ENCODE measurements around the gene OOSP2. TPM values are rescaled to one million over a fixed set of nuclear protein-coding genes. Genes with fewer than 3 reads are reported as not detected.

The OOSP2 gene
- total and polyA plus RNA-seq, 4 donors = not detected

- Histone ChIP-seq H3K4me1 (ENCODE audit: control insufficient read depth in 5 of 5, insufficient read depth in 5 of 5, low read length in 5 of 5) (no peaks in the 10 kb centered on the region), H3K27ac (ENCODE audit: low read depth in 1 of 2, low read length in 1 of 2) (no peak overlapping the region), H3K27me3 (ENCODE audit: control insufficient read depth in 3 of 3, insufficient read depth in 3 of 3, low read length in 2 of 3) (no peaks in the 10 kb centered on the region), H3K9ac (ENCODE audit: insufficient read depth in 1 of 2, low read length in 2 of 2) (no peak overlapping the region), H3K9me3 (ENCODE audit: control insufficient read depth in 4 of 4, insufficient read depth in 3 of 4, low read length in 3 of 4) (no peaks in the 10 kb centered on the region), H3K4me3 (no peak overlapping the region), H3K36me3 (ENCODE audit: control insufficient read depth in 4 of 4, insufficient read depth in 4 of 4, low read length in 4 of 4) (no peaks in the 10 kb centered on the region)
- TF ChIP-seq, protein P1, sequence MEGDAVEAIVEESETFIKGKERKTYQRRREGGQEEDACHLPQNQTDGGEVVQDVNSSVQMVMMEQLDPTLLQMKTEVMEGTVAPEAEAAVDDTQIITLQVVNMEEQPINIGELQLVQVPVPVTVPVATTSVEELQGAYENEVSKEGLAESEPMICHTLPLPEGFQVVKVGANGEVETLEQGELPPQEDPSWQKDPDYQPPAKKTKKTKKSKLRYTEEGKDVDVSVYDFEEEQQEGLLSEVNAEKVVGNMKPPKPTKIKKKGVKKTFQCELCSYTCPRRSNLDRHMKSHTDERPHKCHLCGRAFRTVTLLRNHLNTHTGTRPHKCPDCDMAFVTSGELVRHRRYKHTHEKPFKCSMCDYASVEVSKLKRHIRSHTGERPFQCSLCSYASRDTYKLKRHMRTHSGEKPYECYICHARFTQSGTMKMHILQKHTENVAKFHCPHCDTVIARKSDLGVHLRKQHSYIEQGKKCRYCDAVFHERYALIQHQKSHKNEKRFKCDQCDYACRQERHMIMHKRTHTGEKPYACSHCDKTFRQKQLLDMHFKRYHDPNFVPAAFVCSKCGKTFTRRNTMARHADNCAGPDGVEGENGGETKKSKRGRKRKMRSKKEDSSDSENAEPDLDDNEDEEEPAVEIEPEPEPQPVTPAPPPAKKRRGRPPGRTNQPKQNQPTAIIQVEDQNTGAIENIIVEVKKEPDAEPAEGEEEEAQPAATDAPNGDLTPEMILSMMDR (IDR thresholded peaks at IDR 0.05; ENCODE audit: control extremely low read depth, extremely low read depth) = no peak
- 73 to 76% methylated on average over 3 of the region's 3 CpGs for WGBS, 2 donors
- ATAC-seq (ENCODE audit: insufficient read depth, low FRiP score) (no peak), DNase-seq (no peak)
These were observed 44.5 kb downstream of the OOSP2 start for GRCh38 chr11:60084631-60085273.

DNA sequence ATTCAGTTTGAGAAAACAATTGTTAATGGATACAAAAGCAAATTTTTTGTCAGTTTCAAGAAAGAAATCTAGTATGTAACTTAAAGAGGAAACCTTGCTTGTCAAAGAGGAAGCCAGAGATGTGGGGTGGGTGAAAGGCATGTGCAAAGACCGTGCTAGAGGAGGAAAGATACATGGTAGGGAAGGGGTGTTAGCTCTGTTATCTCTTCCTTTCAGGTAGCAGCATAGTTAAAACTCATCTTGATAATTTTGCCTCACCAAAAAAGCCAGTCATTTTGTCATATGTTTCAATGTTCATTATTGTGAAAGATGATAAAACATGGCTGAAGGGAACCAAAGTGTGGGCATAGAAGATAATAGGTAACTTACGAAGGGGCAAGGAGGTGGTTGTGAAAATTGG is 45.7 kb downstream of the OOSP2 start:
- Histone ChIP-seq H3K9me3 (ENCODE audit: control insufficient read depth in 4 of 4, insufficient read depth in 3 of 4, low read length in 3 of 4) (no peaks in the 10 kb centered on the region), H3K9ac (ENCODE audit: insufficient read depth in 1 of 2, low read length in 2 of 2) (no peak overlapping the region), H3K27ac (ENCODE audit: low read depth in 1 of 2, low read length in 1 of 2) (no peak overlapping the region), H3K4me1 (ENCODE audit: control insufficient read depth in 5 of 5, insufficient read depth in 5 of 5, low read length in 5 of 5) (no peaks in the 10 kb centered on the region), H3K27me3 (ENCODE audit: control insufficient read depth in 3 of 3, insufficient read depth in 3 of 3, low read length in 2 of 3) (no peaks in the 10 kb centered on the region), H3K4me3 (no peak overlapping the region), H3K36me3 (ENCODE audit: control insufficient read depth in 4 of 4, insufficient read depth in 4 of 4, low read length in 4 of 4) (no peaks in the 10 kb centered on the region)
- TF ChIP-seq, protein P1 (IDR thresholded peaks at IDR 0.05; ENCODE audit: control extremely low read depth, extremely low read depth) = no peak
- ATAC-seq (ENCODE audit: insufficient read depth, low FRiP score) = no peak
- DNase-seq = no peak
- 61 to 66% methylated on average over 2 of the region's 2 CpGs for WGBS, 2 donors

DNA sequence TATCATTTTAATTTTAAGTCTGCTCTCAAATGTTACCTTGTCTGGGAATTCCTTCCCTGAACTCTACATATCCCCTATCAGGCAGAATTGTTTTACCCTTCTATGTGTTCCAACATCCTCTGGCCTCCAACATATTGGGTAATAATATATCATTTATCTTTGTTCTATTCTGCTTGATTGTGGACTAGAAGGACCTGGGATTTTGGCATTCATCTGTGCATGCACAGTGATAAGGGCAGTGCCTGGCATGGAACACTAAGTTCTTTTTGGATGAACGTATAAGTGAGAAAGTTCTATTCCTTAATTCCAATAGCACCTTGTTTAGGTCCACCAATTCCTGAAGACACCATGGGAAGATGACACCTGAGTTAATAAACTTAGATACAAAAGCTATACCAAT is 47.0 kb downstream of the OOSP2 start:
- WGBS, 2 donors = 85 to 91% methylated on average over 1 of the region's 1 CpG
- H3K9ac ChIP-seq (ENCODE audit: insufficient read depth in 1 of 2, low read length in 2 of 2) = no peak overlapping the region
- H3K4me1 ChIP-seq (ENCODE audit: control insufficient read depth in 5 of 5, insufficient read depth in 5 of 5, low read length in 5 of 5) = no peaks in the 10 kb centered on the region
- ATAC-seq (ENCODE audit: insufficient read depth, low FRiP score) (no peak), DNase-seq (no peak)
- no peak overlapping the region for H3K4me3 ChIP-seq
- TF ChIP-seq, protein P1 (IDR thresholded peaks at IDR 0.05; ENCODE audit: control extremely low read depth, extremely low read depth) = no peak
- H3K27ac ChIP-seq (ENCODE audit: low read depth in 1 of 2, low read length in 1 of 2) = no peak overlapping the region
- no peaks in the 10 kb centered on the region for H3K27me3 ChIP-seq (ENCODE audit: control insufficient read depth in 3 of 3, insufficient read depth in 3 of 3, low read length in 2 of 3)
- no peaks in the 10 kb centered on the region for H3K9me3 ChIP-seq (ENCODE audit: control insufficient read depth in 4 of 4, insufficient read depth in 3 of 4, low read length in 3 of 4)
- no peaks in the 10 kb centered on the region for H3K36me3 ChIP-seq (ENCODE audit: control insufficient read depth in 4 of 4, insufficient read depth in 4 of 4, low read length in 4 of 4)

- TF ChIP-seq, protein P1 (IDR thresholded peaks at IDR 0.05; ENCODE audit: control extremely low read depth, extremely low read depth) = no peak
- Histone ChIP-seq H3K9me3 (ENCODE audit: control insufficient read depth in 4 of 4, insufficient read depth in 3 of 4, low read length in 3 of 4) (no peaks in the 10 kb centered on the region), H3K4me1 (ENCODE audit: control insufficient read depth in 5 of 5, insufficient read depth in 5 of 5, low read length in 5 of 5) (no peaks in the 10 kb centered on the region), H3K9ac (ENCODE audit: insufficient read depth in 1 of 2, low read length in 2 of 2) (no peak within 1 kb of the TSS), H3K4me3 (no peak within 1 kb of the TSS), H3K36me3 (ENCODE audit: control insufficient read depth in 4 of 4, insufficient read depth in 4 of 4, low read length in 4 of 4) (no peaks in the 10 kb centered on the region), H3K27ac (ENCODE audit: low read depth in 1 of 2, low read length in 1 of 2) (no peak within 1 kb of the TSS), H3K27me3 (ENCODE audit: control insufficient read depth in 3 of 3, insufficient read depth in 3 of 3, low read length in 2 of 3) (no peaks in the 10 kb centered on the region)
- 89 to 96% methylated on average over 1 of the region's 1 CpG for WGBS, 2 donors
- ATAC-seq (ENCODE audit: insufficient read depth, low FRiP score) (no peak), DNase-seq (no peak)
These were observed 48.2 kb downstream of the OOSP2 start, which contains the start of gene MS4A2 for GRCh38 chr11:60088364-60088763. MS4A2 (plus strand) TSS chr11:60088664; CDS start chr11:60088766, 102 bp downstream.
